HepG2 (cell line): ENCODE data around the gene CRAT. TPM values are rescaled to one million over a fixed set of nuclear protein-coding genes. Genes with fewer than 3 reads are reported as not detected.

ENCODE experiments used
- CCAR2 ChIP-seq: fragments of 200-400 bp; formaldehyde crosslinking; optimal IDR thresholded peaks from 2 replicates; pipeline ENCODE3; 2018; ENCODE audit warnings: low read depth, mild to moderate bottlenecking, low read length, moderate library complexity
- HINFP ChIP-seq: sonication (generic); formaldehyde crosslinking; IDR thresholded peaks from 2 replicates; pipeline ENCODE4 v1.4.0; 2020; ENCODE audit warnings: low read depth, mild to moderate bottlenecking, missing genetic modification reagents
- KAT7 ChIP-seq: IDR thresholded peaks from 2 replicates; pipeline ENCODE4 v1.6.1; 2018; ENCODE audit warnings: borderline replicate concordance, missing compliant biosample characterization
- MXD3 ChIP-seq: IDR thresholded peaks from 2 replicates; pipeline ENCODE4 v1.6.1; 2016; ENCODE audit warnings: mild to moderate bottlenecking, missing biosample characterization, missing genetic modification reagents
- NFIC ChIP-seq: IDR thresholded peaks from 2 replicates; pipeline ENCODE4 v1.6.1; 2012; ENCODE audit warnings: mild to moderate bottlenecking, low read length, inconsistent platforms
- RXRB ChIP-seq: IDR thresholded peaks from 2 replicates; pipeline ENCODE4 v1.6.1; 2016; ENCODE audit warnings: borderline replicate concordance, missing genetic modification reagents, missing compliant biosample characterization
- SMC3 ChIP-seq: IDR thresholded peaks from 2 replicates; pipeline ENCODE4 v1.6.1; 2011; ENCODE audit warnings: low read length, improper control_type of control experiment
- SNAPC2 ChIP-seq: sonication (generic); formaldehyde crosslinking; IDR thresholded peaks from 2 replicates; pipeline ENCODE4 v1.8.1; 2022; ENCODE audit warnings: mild to moderate bottlenecking, missing genetic modification reagents
- TBX2 ChIP-seq: sonication (generic); formaldehyde crosslinking; IDR thresholded peaks from 2 replicates; pipeline ENCODE4 v1.5.0; 2020; ENCODE audit warnings: missing genetic modification reagents, mild to moderate bottlenecking, borderline replicate concordance
- THAP8 ChIP-seq: sonication (generic); formaldehyde crosslinking; IDR thresholded peaks from 2 replicates; pipeline ENCODE4 v1.5.1; 2020; ENCODE audit warnings: missing genetic modification reagents, mild to moderate bottlenecking, borderline replicate concordance
- ZFYVE20 ChIP-seq: sonication (generic); formaldehyde crosslinking; IDR thresholded peaks from 2 replicates; pipeline ENCODE4 v1.8.0; 2023; ENCODE audit warnings: low read depth, mild to moderate bottlenecking, moderate library complexity, missing genetic modification reagents, borderline replicate concordance
- ZKSCAN5 ChIP-seq: sonication (generic); formaldehyde crosslinking; IDR thresholded peaks from 2 replicates; pipeline ENCODE4 v1.5.1; 2020; ENCODE audit warnings: mild to moderate bottlenecking, missing genetic modification reagents
- ZNF17 ChIP-seq: sonication (generic); formaldehyde crosslinking; IDR thresholded peaks from 2 replicates; pipeline ENCODE4 v1.5.0; 2020; ENCODE audit warnings: mild to moderate bottlenecking, missing genetic modification reagents
- ZNF224 ChIP-seq: sonication (generic); formaldehyde crosslinking; IDR thresholded peaks from 2 replicates; pipeline ENCODE4 v1.5.0; 2020; ENCODE audit warnings: mild to moderate bottlenecking, missing genetic modification reagents
- ZNF326 ChIP-seq: sonication (generic); formaldehyde crosslinking; IDR thresholded peaks from 2 replicates; pipeline ENCODE4 v1.4.0; 2020; ENCODE audit warnings: missing genetic modification reagents, borderline replicate concordance
- ZNF576 ChIP-seq: sonication (generic); formaldehyde crosslinking; IDR thresholded peaks from 2 replicates; pipeline ENCODE4 v1.4.0; 2020; ENCODE audit warnings: mild to moderate bottlenecking, missing genetic modification reagents
- ZNF766 ChIP-seq: sonication (generic); formaldehyde crosslinking; IDR thresholded peaks from 2 replicates; pipeline ENCODE4 v1.5.0; 2020; ENCODE audit warnings: missing genetic modification reagents, borderline replicate concordance
- ZNF777 ChIP-seq: sonication (generic); formaldehyde crosslinking; IDR thresholded peaks from 2 replicates; pipeline ENCODE4 v1.4.0; 2020; ENCODE audit warnings: missing genetic modification reagents
- ZNF816 ChIP-seq: sonication (generic); formaldehyde crosslinking; IDR thresholded peaks from 2 replicates; pipeline ENCODE4 v1.8.0; 2022; ENCODE audit warnings: missing genetic modification reagents, mild to moderate bottlenecking, borderline replicate concordance
- polyA plus RNA-seq, 8 experiments: library from polyadenylated mRNA; depleted of rRNA in 3 of 8; stranded (reverse) in 7 of 8; unstranded in 1 of 8; fragments of >200 nt; fragmentation: Illumina TruSeq in 4 of 8; extraction: Trizol in 4 of 8; gene quantifications; 2 replicates each; pipeline versions ENCODE4 v1.2.1 to v1.2.3, GENCODE V29; 2011 to 2016; ENCODE audit warnings: low read depth in 4 of 8, missing spikeins in 1 of 8, mixed read lengths in 1 of 8; ENCODE audit not compliant: insufficient read depth in 1 of 8
- total RNA-seq, 5 experiments: library from RNA; depleted of rRNA; stranded (reverse); fragments of >200 nt; fragmentation: Illumina TruSeq; extraction: Trizol; gene quantifications; 2 replicates each; pipeline ENCODE4 v1.2.3, GENCODE V29; 2016; ENCODE audit warnings: low read depth in 1 of 5
- TF ChIP-seq, protein P1 (sequence below): sonication (generic); formaldehyde crosslinking; IDR thresholded peaks from 2 replicates; pipeline ENCODE4 v1.4.0; 2020; ENCODE audit warnings: mild to moderate bottlenecking, missing genetic modification reagents, borderline replicate concordance

Gene CRAT
- total and polyA plus RNA-seq, 2 of the 13 experiments (the other 11 are each of a cell fraction or from before 2014, with no cell fraction given) = 26.1 to 26.6 TPM

- no peak for TF ChIP-seq ZNF576 (CRISPR knock-in tag)
- TF ChIP-seq RXRB (CRISPR knock-in tag) = no peak
- TF ChIP-seq ZNF777 (CRISPR knock-in tag) = no peak
- TF ChIP-seq ZNF224 = no peak
- TF ChIP-seq ZNF816 (CRISPR knock-in tag) = no peak
- no peak for TF ChIP-seq HINFP (CRISPR knock-in tag)
- TF ChIP-seq, protein P1, sequence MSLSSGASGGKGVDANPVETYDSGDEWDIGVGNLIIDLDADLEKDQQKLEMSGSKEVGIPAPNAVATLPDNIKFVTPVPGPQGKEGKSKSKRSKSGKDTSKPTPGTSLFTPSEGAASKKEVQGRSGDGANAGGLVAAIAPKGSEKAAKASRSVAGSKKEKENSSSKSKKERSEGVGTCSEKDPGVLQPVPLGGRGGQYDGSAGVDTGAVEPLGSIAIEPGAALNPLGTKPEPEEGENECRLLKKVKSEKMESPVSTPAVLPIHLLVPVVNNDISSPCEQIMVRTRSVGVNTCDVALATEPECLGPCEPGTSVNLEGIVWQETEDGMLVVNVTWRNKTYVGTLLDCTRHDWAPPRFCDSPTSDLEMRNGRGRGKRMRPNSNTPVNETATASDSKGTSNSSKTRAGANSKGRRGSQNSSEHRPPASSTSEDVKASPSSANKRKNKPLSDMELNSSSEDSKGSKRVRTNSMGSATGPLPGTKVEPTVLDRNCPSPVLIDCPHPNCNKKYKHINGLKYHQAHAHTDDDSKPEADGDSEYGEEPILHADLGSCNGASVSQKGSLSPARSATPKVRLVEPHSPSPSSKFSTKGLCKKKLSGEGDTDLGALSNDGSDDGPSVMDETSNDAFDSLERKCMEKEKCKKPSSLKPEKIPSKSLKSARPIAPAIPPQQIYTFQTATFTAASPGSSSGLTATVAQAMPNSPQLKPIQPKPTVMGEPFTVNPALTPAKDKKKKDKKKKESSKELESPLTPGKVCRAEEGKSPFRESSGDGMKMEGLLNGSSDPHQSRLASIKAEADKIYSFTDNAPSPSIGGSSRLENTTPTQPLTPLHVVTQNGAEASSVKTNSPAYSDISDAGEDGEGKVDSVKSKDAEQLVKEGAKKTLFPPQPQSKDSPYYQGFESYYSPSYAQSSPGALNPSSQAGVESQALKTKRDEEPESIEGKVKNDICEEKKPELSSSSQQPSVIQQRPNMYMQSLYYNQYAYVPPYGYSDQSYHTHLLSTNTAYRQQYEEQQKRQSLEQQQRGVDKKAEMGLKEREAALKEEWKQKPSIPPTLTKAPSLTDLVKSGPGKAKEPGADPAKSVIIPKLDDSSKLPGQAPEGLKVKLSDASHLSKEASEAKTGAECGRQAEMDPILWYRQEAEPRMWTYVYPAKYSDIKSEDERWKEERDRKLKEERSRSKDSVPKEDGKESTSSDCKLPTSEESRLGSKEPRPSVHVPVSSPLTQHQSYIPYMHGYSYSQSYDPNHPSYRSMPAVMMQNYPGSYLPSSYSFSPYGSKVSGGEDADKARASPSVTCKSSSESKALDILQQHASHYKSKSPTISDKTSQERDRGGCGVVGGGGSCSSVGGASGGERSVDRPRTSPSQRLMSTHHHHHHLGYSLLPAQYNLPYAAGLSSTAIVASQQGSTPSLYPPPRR (CRISPR knock-in tag) = no peak
- TF ChIP-seq ZNF326 = no peak
- TF ChIP-seq THAP8 (CRISPR knock-in tag) = no peak
- TF ChIP-seq KAT7 (CRISPR knock-in tag) = no peak
- TF ChIP-seq NFIC = no peak
- TF ChIP-seq CCAR2 = no peak
- no peak for TF ChIP-seq MXD3 (CRISPR knock-in tag)
- no peak for TF ChIP-seq ZKSCAN5 (CRISPR knock-in tag)
- TF ChIP-seq ZFYVE20 (CRISPR knock-in tag) = no peak
- TF ChIP-seq TBX2 (CRISPR knock-in tag) = no peak
- TF ChIP-seq SMC3 = 0 out of 2 replicates have a peak, but pooled peaks have one; percentile 9
- no peak for TF ChIP-seq SNAPC2 (CRISPR knock-in tag)
- no peak for TF ChIP-seq ZNF766 (CRISPR knock-in tag)
- TF ChIP-seq ZNF17 (CRISPR knock-in tag) = no peak
These were observed 7.6 kb downstream of the CRAT start (continued) for GRCh38 chr9:129102791-129103594.
